Hypothalamus (tissue), 51 donors: ENCODE data around the gene NR3C2.
A peak's percentile ranks its signal among the peaks of the same experiment; 100 is the strongest.
"Not testable (repeated sequence)": the region's sequence is repeated elsewhere in the genome, so short reads cannot be mapped to it uniquely, and the experiment has no call there.

Experiments
- DNase-seq, 51 donors: peaks; one replicate each; lab custom pipeline; 2025; lab: John Stamatoyannopoulos, UW

Gene NR3C2

DNA sequence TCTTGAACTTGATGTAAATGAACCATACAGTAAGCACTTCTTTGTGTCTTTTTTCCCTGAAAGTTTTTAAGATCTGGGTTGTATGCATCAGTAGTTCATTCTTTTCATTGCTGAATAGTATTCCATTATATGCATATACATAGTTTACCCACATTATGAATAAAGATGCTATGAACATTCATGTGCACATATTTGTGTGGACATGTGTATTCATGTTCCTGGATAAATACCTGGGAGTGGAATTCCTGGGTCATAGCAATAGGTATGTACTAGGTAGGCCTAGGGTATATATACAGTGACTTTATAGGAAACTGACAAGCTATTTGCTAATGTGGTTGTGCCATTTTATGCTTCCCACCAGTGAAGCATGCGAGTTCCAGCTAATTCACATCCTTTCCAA is 215.9 kb downstream of the NR3C2 start:
- no peak for DNase-seq

DNA sequence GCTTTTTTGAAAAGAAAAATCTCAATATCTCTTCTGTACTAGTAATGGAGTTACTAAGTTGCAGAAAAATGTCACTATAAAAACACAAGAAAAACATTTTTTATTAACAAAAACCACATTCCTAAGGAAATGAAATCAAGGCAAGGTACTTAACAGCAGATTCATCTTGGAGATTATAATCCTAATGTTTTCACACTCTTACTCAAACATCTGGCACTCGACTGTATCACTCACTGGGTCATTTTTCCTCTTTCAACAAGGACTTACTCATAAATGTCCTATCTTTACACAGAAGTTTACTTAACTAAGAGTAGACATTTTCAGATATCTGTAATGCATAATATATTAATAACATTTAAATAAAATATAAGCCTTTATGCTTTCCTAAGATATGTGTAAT is 216.6 kb downstream of the NR3C2 start:
- DNase-seq = no peak

DNA sequence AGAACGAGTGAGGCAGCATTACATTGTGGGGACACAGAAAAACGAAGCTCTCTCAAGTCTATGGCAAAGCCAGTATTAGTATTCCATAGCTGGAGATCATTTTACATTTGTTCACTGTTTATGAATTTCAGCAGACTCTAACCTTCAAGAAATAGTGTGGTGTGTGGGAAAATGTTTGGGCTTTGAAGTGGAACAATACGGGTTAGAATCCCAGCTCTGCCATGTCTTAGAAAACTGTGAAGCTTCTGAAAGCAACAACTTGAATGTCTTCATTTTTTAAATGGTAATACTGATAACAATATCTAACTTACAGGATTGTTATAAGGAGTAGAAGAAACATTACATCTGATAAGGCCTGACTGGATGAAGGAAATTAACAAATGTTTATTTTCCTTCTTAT is 217.7 kb downstream of the NR3C2 start:
- DNase-seq = no peak

DNA sequence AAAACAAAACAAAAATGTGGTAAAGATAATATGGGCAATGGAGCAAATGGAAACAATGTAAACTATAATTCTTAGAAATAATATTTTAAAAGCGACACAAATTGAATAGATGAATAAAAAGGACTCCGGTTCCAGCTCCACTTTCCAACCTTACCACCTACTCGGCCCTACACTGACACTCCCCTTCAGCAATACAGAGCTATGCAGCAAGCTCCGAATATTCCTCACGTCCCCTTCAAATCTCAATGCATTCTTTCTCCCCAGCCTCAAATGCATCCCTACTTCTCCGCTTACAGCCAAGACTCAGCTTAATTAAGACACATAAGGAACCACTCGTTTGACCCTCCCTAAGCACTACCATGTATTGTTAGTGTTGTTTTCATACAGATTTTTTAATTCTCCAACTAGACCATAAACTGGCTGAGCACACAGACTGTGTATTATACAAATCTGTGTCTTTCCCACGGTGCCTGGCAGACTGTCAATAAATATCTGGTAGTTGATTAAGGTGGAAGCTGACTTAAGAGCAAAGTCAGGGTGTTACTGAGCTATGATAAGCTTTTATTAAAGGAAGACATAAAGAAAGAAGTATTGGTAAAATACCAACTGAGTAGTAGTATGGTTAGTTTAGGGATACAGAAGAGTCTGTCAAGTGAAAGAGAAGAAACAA is 219.1 kb downstream of the NR3C2 start:
- DNase-seq = no peak

DNA sequence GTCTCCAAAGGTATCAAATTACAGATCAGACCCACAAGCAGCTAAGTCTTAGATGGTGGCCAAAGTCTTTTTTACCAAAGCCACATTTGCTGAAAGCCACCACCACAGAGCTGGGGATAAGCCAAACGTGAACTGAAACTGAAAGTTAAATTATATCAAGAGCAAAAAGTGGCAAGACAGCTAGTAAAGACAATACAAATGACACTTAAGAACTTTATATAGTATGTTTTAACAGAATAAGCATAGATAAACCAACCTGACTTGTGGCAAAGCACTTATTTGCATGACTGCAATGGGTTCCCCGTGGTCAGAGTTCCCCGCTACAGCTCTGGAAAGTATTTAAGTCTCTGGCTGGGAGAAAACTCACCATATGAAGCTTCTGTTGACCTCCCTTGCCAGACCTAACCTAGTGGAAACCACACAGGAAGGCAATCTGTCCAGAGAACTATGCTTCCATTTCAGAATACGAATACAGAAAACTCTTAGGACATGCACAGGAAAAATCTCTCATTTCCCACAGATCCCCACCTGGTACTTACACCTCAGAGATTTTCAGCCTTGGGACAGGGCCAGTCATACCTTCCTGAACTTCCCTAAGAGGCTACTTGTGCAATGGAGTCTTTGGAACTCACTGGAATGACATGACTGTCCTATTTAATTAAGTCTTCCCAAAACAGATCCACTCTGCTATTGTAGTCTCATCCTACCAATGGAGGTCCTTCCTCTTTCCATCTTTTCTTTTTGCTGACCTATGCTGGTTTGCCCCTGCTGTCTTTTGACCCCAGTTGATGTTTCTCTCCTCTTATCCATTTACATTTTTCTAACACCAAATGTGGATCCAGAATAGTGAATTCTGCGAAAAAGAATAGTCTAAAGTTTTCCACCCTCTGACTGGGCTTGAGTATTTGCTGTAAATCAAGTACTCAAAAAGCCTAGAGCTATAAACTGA is 225.1 kb downstream of the NR3C2 start:
- DNase-seq = no peak

DNA sequence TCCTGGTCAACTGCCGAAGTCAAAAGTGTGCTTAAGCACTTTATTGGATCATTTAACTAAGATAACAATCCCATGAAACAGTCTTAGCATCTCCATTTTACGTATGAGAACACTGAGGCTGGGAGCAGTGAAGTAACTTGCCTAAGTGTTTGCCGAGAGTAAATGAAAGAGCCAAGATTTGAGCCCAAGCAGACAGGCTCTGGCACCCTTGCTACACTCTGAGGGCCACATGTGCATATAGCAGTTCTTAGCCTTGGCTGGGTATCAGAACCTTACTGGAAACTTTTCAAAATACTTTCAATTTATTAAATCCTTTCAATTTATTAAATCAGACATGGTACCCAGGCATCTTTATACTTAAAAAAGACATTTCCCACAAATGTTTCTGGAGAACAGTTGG is 225.9 kb downstream of the NR3C2 start:
- DNase-seq = no peak

DNA sequence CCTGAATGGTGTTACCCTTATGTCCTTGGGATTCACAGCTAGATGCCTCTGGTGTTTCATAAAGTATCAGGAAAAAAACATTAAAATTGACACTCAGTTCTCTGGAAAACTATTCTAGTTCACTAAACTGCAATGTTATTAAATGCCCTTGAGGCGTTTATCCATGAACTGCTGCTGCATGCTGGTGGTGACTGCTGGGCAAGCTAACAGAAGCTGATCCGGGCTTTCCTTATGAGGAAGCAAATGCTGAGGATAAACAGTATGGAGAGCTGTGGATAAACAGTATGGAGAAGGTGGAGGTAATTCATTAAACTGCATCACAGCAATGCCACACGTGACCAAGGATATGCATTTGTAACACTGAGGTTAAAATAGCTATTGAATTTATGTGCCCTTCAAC is 227.0 kb downstream of the NR3C2 start:
- peak in 1 of 51 donors; percentile 21 for DNase-seq

DNA sequence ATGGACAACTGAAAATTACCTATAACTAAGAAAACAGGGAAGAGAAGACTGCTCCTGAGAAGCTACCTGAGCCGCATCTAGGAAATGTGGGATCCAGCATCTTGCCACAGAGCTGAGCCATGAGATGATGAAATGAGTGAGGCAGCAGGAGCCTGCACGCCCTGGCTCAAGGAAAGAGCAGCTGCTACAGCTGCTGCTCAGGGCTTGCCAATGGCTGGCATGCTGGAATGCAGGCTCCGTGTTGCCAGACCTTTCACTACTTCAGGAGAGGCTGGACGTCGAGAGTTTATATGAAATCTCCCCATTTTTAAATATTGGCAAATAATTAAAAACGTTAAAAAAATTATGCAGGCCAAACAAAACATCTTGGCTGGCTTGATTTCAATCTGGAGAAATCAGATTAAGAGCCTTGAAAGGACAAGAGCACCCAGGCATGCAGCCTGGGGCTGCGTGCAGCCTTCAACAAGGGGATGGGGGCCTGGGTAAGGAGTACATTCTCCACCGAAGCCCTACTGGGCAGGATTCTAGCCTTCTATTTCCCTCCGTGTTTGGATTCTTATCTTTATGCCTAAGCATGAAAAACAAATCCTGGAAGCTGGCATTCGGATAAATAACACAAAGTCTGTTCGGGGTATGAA is 227.6 kb downstream of the NR3C2 start:
- peak in 22 of 51 donors; percentile 3 to 51 (median 29) for DNase-seq

DNA sequence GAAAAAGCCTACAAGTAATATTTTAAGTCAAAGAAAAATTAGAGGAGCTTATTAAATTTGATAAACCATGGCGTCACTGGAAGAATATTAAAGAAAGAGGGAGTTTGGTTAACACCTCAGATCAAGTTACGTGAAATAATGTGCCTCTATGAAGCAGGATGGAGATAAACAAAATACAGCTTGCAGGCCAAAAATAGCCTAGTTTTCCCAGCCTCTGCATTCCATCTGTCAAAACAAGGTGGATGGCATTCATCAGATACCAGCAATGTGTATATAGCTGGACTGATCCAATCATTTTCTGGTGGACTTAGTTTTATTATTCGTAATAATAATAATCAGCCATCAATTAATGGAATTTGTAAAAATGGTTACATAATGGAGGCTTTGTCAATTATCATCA is 230.7 kb downstream of the NR3C2 start:
- DNase-seq = no peak

DNA sequence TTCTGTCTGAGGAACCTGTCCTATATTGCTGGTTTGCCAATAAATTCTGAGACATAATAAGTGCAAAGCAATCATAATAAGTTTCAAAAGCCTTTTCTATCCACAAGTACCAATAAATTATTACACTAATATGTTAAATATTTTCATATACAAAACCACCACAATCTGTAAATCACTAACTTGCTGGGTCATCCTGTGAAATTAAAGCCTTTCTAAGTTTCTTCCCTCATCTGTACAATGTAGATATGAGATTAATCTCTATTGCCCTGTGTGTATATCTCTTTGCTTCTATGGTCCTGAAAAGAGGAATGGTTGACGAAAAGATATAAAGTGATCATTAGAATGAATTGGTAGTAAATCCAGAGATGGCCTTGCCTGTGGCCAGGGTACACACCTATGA is 231.6 kb downstream of the NR3C2 start:
- no peak for DNase-seq

DNA sequence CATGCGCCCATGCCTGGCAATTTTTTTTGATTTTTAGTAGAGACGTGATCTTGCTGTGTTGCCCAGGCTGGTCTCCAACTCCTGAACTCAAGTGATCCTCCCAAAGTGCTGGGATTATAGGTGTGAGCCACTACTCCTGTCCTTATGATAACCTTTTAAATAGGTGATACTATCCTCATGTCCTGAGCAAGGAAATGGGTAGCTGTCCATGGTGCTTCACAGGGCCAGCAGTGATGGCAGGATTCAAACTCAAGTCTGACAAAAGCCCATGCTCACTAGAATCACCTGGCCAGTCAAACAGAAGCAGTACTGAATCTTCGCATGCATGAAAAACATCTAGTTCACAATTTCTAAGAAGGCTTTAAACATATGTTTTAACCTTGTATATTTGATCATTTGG is 235.1 kb downstream of the NR3C2 start:
- no peak for DNase-seq

DNA sequence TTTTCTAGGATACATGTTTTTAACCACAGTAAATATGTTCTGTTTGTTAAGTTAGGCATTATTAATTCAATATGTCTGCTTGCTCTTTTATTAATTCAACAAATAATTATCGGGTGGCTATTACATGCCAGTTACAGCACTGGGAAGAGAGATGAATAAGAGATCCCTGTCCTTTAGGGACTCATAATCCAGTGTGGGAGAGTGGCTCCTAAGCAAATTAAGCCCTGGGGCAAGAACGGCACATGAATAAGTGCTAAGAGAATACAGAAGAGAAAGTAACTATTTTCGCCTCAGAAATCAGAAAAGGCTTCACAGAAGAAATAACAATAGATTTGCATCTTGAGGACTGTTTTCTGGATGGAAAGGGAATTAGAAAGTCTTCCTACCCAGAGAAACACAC is 236.7 kb downstream of the NR3C2 start:
- DNase-seq = no peak

DNA sequence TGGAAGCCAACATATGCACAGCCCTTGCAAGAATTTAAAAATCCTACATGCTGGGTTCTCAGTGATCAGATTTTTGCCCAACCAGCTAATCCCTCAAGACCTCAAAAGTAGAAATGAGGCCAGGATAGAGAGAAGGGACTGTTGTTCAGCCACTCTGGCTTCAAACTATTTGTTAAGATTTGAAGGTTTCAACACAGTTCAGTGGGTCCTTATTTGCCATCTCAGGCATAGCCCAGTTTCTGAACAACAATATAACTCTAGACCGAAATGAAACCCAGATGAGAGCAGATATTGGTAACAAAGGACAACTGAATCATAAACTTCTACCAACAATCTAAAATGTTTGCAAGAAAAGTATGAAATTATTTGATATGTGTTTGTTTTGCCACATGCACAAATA is 237.3 kb downstream of the NR3C2 start:
- no peak for DNase-seq

DNA sequence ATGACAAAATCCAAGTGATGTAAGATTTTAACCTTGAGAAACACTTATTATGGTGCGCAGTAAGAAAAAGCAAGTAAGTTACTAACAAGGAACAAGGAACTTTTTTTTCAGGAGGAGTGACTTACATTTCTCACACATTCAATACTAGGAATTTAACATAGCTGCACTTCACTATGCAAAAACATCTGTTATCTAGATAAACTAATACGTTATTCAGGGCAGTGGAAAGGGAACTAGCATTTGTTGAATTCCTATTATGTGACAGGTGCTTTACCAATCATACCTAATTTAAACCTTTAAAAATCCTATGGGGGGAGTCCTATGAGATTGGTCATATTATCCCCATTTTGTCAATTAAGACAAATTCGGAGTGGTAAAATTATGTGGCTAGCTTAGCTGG is 238.0 kb downstream of the NR3C2 start:
- no peak for DNase-seq

DNA sequence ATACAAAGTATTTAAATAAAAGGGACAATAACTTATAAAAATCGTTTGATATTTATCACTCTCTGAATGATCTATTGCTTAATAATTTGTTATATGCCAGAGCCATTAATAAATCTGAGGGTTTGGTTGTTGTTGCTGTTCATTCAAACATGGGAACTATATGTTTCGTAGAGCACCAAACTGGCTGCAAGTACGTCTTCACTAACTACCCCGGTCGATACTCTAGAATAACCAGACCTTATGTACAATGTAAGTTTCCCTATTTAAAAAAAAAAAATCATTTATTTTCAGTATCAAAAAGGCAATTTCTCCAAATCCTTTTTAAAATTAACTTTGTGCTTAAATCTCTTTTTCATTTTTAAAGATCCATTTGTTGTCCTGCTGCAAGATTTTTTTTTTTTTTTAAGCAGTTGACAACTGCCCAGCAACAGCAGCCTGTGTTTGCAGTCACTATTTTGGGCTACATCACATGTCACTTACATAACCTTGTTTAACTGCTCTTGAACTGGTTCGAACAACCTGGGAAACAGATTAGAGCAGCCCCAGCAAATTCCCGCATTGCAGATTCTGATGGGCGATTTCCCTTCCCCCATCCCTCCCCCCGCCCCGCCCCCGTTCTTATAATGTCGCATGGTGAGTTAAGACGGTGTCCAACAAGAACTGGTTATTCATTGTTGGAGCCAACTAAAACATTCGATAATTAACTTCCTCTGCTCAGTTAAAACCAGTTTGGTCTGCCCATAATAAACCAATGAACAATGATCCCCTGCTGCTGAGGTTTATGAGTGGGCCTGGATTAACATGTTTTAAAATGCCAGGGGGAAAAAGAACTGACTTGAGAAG is 238.9 kb downstream of the NR3C2 start:
- peak in 15 of 51 donors; percentile 6 to 44 (median 13) for DNase-seq

DNA sequence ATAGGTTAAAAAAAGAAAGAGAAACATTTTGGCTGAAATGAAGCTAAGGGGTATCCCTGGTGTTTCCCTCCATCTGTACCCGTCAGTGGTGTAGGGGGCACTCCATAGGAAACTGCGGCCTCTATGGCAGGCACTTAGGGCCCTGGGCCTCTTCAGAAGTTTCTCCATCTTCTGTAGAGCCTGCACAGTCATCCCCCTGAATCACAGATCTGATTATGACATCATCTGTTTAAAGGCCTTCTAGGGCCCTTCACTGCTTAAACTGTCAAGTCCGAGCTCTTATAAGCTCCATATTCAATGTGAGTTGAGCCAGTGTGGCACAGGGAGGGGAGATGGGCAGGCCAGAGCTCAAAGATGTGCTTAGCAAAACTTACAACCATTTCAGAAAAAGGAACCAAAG is 241.3 kb downstream of the NR3C2 start:
- no peak for DNase-seq

DNA sequence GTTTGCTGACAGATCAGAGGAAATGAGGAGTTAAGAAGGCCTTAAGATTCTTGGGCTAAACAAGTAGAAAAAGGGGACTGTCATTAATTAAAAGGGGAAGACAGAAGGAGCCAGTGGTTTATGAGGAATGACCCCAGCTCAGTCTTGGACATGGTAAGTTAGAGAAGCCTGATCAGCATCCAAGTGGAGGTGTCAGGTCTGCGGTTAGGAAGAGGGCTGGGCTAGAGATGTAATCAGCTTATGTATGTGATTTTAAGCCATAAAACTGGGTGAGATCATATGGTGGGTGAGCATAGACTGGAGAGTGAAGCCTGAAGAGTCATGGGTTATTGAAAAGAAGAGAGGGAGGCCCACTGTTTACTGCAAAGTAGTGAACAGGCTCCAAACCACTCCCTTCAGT is 246.1 kb downstream of the NR3C2 start:
- no peak for DNase-seq

DNA sequence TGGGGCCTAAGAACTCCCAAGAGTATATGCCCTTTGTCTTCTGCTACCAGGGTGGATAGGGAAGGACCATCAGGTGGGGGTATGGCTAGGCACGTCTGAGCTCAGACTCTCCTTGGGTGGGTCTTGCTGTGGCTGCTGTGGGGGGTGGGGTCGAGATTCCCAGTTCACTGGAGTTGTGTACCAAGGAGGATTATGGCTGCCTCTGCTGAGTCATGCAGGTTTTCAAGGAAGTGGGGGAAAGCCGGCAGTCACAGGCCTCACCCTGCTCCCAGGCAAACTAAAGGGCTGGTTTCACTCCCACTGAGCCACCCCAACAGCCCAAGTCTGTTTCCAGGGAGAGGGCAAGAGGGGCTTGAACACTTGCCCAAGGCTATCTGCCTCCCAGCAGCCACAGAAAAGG is 249.7 kb downstream of the NR3C2 start:
- DNase-seq = no peak

DNA sequence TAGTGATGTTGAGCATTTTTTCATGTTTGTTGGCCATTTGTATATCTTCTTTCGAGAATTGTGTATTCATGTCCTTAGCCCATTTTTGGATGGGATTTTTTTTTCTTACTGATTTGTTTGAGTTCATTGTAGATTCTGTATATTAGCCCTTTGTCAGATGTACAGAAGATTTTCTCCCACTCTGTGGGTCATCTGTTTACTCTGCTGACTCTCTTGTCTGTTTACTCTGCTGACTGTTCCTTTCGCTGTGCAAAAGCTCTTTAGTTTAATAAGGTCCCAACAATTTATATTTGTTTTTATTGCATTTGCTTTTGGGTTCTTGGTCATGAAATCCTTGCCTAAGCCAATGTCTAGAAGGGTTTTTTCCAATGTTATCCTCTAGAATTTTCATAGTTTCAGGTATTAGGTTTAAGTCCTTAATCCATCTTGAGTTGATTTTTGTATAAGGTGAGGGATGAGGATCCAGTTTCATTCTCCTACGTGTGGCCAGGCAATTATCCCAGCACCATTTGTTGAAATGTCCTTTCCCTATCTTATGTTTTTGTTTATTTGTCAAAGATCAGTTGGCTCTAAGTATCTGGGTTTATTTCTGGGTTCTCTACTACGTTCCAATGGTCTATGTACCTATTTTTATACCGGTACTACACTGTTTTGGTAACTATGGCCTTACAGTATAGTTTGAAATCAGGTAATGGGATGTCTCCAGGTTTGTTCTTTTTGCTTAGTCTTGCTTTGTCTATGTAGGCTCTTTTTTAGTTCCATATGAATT is 254.6 kb downstream of the NR3C2 start:
- DNase-seq = not testable (repeated sequence)

DNA sequence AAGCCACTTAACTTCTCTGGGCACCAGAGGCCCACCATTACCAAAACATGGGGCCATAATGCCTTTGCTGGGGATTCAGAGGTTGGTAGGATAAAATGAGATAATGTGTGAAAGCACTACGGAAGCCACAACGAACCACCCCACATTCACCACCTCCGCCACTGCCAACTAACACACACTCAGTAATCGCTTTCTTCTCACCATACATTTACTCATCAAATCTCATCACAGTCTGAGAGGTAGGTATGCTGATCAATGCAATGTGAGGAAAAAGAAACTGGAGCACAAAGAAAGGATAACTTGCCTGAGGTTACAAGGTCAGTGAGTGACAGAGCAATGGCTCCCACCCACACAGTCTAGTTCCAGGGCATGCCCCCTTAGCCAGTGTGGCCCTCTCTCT is 257.3 kb downstream of the NR3C2 start:
- DNase-seq = no peak
